SU-DHL-6 (cell line): ENCODE data around the gene C2orf92.

Experiments
- CTCF ChIP-seq: fragments of 200-600 bp; sonication (generic); IDR thresholded peaks from one replicate; pipeline ENCODE4 v1.5.1; 2017; ENCODE audit warnings: antibody characterized with exemption, mild to moderate bottlenecking, low read length, moderate library complexity; ENCODE audit not compliant: insufficient read depth, poor library complexity, severe bottlenecking
- EZH2phosphoT487 ChIP-seq: fragments of 200-600 bp; sonication (generic), shearing (Covaris generic); conservative IDR thresholded peaks from 2 replicates; pipeline ENCODE4 v1.6.1; 2018; ENCODE audit warnings: mild to moderate bottlenecking, antibody characterized with exemption, low read length, moderate library complexity, mixed read lengths

GRCh38 chr2:97711394-97711711, 41.8 kb downstream of the C2orf92 start:
- no peak for TF ChIP-seq EZH2phosphoT487
- TF ChIP-seq CTCF, result no peak
